Heart left ventricle (tissue), 16 donors: Measurements from ENCODE around the gene TBCD. TPM values are rescaled to one million over a fixed set of nuclear protein-coding genes. Genes with fewer than 3 reads are reported as not detected.
"Not testable (repeated sequence)": the region's sequence is repeated elsewhere in the genome, so short reads cannot be mapped to it uniquely, and the experiment has no call there.

Source experiments
- ATAC-seq, 4 donors: fragments of 200-7000 bp; cut with Tn5 transposase; one replicate each; pipeline ENCODE4 v1.9.1; 2020 to 2022; ENCODE audit warnings: moderate library complexity in 4 of 4, mild to moderate bottlenecking in 3 of 4, moderate number of reproducible peaks in 1 of 4
- DNase-seq, 5 donors: peaks; one replicate each; pipeline ENCODE4 v3.0.0-alpha.2; 2020
- H3K27ac ChIP-seq, 12 donors: fragments of 200-600 bp; sonication (generic) in 4 of 12; one replicate each; pipeline versions ENCODE4 v1.5.0 to v1.8.0; 2016 to 2022; ENCODE audit warnings: mild to moderate bottlenecking in 2 of 12
- H3K27me3 ChIP-seq, 9 donors: fragments of 200-600 bp; sonication (generic) in 2 of 9; one replicate each; pipeline versions ENCODE4 v1.5.1 to v1.8.0; 2016 to 2022; ENCODE audit warnings: mild to moderate bottlenecking in 3 of 9
- H3K36me3 ChIP-seq, 9 donors: fragments of 200-600 bp; sonication (generic) in 2 of 9; one replicate each; pipeline versions ENCODE4 v1.5.0 to v1.8.0; 2018 to 2022; ENCODE audit warnings: mild to moderate bottlenecking in 2 of 9
- H3K4me1 ChIP-seq, 12 donors: fragments of 200-600 bp; sonication (generic) in 4 of 12; one replicate each; pipeline versions ENCODE4 v1.5.0 to v1.8.0; 2016 to 2022; ENCODE audit warnings: mild to moderate bottlenecking in 3 of 12
- H3K4me3 ChIP-seq, 12 donors: fragments of 200-600 bp; sonication (generic) in 4 of 12; one replicate each; pipeline versions ENCODE4 v1.5.0 to v1.8.0; 2017 to 2022; ENCODE audit warnings: mild to moderate bottlenecking in 9 of 12, moderate library complexity in 4 of 12
- H3K9me3 ChIP-seq, 12 donors: fragments of 200-600 bp; sonication (generic) in 4 of 12; one replicate each; pipeline versions ENCODE4 v1.5.0 to v1.8.0; 2016 to 2022; ENCODE audit warnings: mild to moderate bottlenecking in 1 of 12
- CTCF ChIP-seq, 12 donors: fragments of 200-600 bp; sonication (generic) in 4 of 12; IDR thresholded peaks; one replicate each; pipeline versions ENCODE4 v1.5.0 to v1.8.0; 2018 to 2022; ENCODE audit warnings: antibody characterized with exemption in 12 of 12, mild to moderate bottlenecking in 5 of 12
- POLR2A ChIP-seq, 2 donors: fragments of 450-650 bp; IDR thresholded peaks; one replicate each; pipeline ENCODE4 v1.6.1; 2017; ENCODE audit warnings: antibody characterized with exemption in 2 of 2, mild to moderate bottlenecking in 2 of 2, moderate library complexity in 2 of 2
- WGBS, 4 donors: extraction: QIAGEN DNeasy Blood & Tissue Kit in 2 of 4; methylation state at CpG; one replicate each; pipeline versions ENCODE4 v1.1.5 to v1.1.7; 2013 to 2018; 5-methylcytosine and 5-hydroxymethylcytosine counted together
- intact Hi-C, 10 donors: fragments of 100-400 bp; cut with DNase I; formaldehyde crosslinking; loops; one replicate each; pipeline versions ENCODE4 v1.11.1 to v1.14.2; 2022
- polyA plus RNA-seq, 2 donors: library from polyadenylated mRNA; stranded (reverse); fragments of 200-250 nt; gene quantifications; one replicate each; pipeline ENCODE4 v1.2.3, GENCODE V29; 2013
- total RNA-seq, 9 donors: library from RNA; depleted of rRNA in 2 of 9; stranded (reverse); fragments of >200 nt in 2 of 9; fragmentation: NEBNext Ultra II Directional in 3 of 9; extraction: Animal tissue kit (Norgen Biotek cat#: 25700) in 3 of 9; gene quantifications; one replicate each; pipeline versions ENCODE4 v1.1.0 to v1.2.4, GENCODE V29; 2016 to 2023
- donor health status: ischemic (EF 13 %, LVEDD 7.1; RV severe dilation, severe dysfunction).
- donor health status: healthy with polysubstance abuse.
- donor health status: DM: no; HTN: yes; CAD: no.
- donor health status: DM: no; HTN: no; CAD: no.
- donor health status: ischemic (EF 25% LVEDD 6.9; RV normal size, moderate dysfunction).
- donor health status: ischemic (EF 25% LVEDD 5.7; RV mildly dilated, moderate dysfunction).
- donor health status: healthy.
- donor health status: DM: yes; HTN: yes; CAD: no.
- donor health status: ischemic (EF 35%, LVEDD 5.7; RV mildly dilated, moderate dysfunction).
- donor health status: nonischemic (EF 11% LVEDD 7.7; RV severe dilation, severe dysfunction).
- donor health status: DM: yes; HTN: yes; CAD: no.
- donor health status: PGD.
- donor health status: ischemic (EF 29% LVEDD 5.4; RV normal size, mild dysfunction).
- donor health status: nonischemic (EF 23%, LVEDD 6.1; RV moderate dilation, normal function).

TBCD gene
- total and polyA plus RNA-seq, 11 donors, result 36.9 to 98.4 (median 58.5) TPM

GRCh38 chr17:82961366-82962162 lies 209.7 kb downstream of the TBCD start:
- TF ChIP-seq POLR2A (IDR thresholded peaks at IDR 0.05) (no peak), CTCF (IDR thresholded peaks at IDR 0.05) (no peak)
- intact Hi-C loops, result loop anchor here in 3 of 10 donors (2.0 to 5.0 kb wide), 2 partner anchors 179 kb away; no protein-coding TSS in a partner anchor
- H3K27me3 ChIP-seq, result no peaks in the 10 kb centered on the region
- H3K9me3 ChIP-seq, result no peaks in the 10 kb centered on the region
- 88 to 91% (median 89%) methylated on average over 16 to 19 of the region's 19 CpGs for WGBS, 4 donors
- peak overlapping the region in 2 of 12 donors; percentile 58 to 73 for H3K27ac ChIP-seq
- peaks cover 2 to 13% (median 9%) of the 10 kb centered on the region in 12 donors for H3K4me1 ChIP-seq
- DNase-seq (no peak), ATAC-seq (no peak)
- no peak overlapping the region for H3K4me3 ChIP-seq
- peaks cover 0 to 3% (median 0%) of the 10 kb centered on the region in 9 donors for H3K36me3 ChIP-seq

- intact Hi-C loops, result loop anchor here in 3 of 10 donors (2.0 to 5.0 kb wide), 2 partner anchors 179 to 180 kb away; no protein-coding TSS in a partner anchor
- ATAC-seq, result no peak
- WGBS, 4 donors, result 77 to 84% (median 80%) methylated on average over 17 to 21 of the region's 21 CpGs
- no peaks in the 10 kb centered on the region for H3K9me3 ChIP-seq
- H3K27ac ChIP-seq, result peak overlapping the region in 6 of 12 donors; percentile 41 to 79 (median 60)
- no peak overlapping the region for H3K4me3 ChIP-seq
- peaks cover 2 to 13% (median 9%) of the 10 kb centered on the region in 12 donors for H3K4me1 ChIP-seq
- no peak for TF ChIP-seq CTCF (IDR thresholded peaks at IDR 0.05)
- no peak for TF ChIP-seq POLR2A (IDR thresholded peaks at IDR 0.05)
- H3K36me3 ChIP-seq, result peaks cover 0 to 3% (median 0%) of the 10 kb centered on the region in 9 donors
- no peak for DNase-seq
- H3K27me3 ChIP-seq, result no peaks in the 10 kb centered on the region
These were observed 210.4 kb downstream of the TBCD start for GRCh38 chr17:82962163-82962720.

- TF ChIP-seq CTCF (IDR thresholded peaks at IDR 0.05) (peak; percentile 58 to 89 (median 80)), POLR2A (IDR thresholded peaks at IDR 0.05) (no peak)
- peak; percentile 84 to 91 (median 88) for DNase-seq
- Histone ChIP-seq H3K9me3 (no peaks in the 10 kb centered on the region), H3K4me3 (peak overlapping the region in 8 of 12 donors; percentile 1 to 44 (median 22)), H3K27me3 (no peaks in the 10 kb centered on the region), H3K4me1 (peaks cover 2 to 13% (median 9%) of the 10 kb centered on the region in 12 donors), H3K27ac (peak overlapping the region in 9 of 12 donors; percentile 30 to 79 (median 55)), H3K36me3 (peaks cover 0 to 3% (median 0%) of the 10 kb centered on the region in 9 donors)
- peak; percentile 90 to 96 (median 93) for ATAC-seq
- intact Hi-C loops, result loop anchor here in 3 of 10 donors (2.0 to 5.0 kb wide), 2 partner anchors 181 kb away; no protein-coding TSS in a partner anchor
- WGBS, 4 donors, result 16 to 29% (median 22%) methylated on average over 18 to 25 of the region's 25 CpGs
These were observed 211.5 kb downstream of the TBCD start for GRCh38 chr17:82963104-82963950.

GRCh38 chr17:82964451-82964850 lies 212.6 kb downstream of the TBCD start:
- ATAC-seq, H3K9me3 ChIP-seq, H3K27me3 ChIP-seq, H3K4me3 ChIP-seq, H3K36me3 ChIP-seq, DNase-seq, H3K27ac ChIP-seq: not testable (repeated sequence)
- H3K4me1 ChIP-seq, result peaks cover 2 to 13% (median 9%) of the 10 kb centered on the region in 12 donors
- 88 to 95% (median 93%) methylated on average over 19 to 32 of the region's 32 CpGs for WGBS, 4 donors
- intact Hi-C loops, result loop anchor here in 2 of 10 donors (5.0 kb wide), 1 partner anchor 182 kb away; no protein-coding TSS in a partner anchor
